Stomach (tissue), 4 donors: ENCODE data around the gene KLHL29.

Experiments
- CTCF ChIP-seq, 7 experiments: fragments of 450-650 bp in 4 of 7; fragments of 200-600 bp in 3 of 7; sonication (generic) in 3 of 7; IDR thresholded peaks; one replicate each; pipeline ENCODE4 v1.5.1; 2016 to 2019; ENCODE audit warnings: antibody characterized with exemption in 7 of 7, control low read depth in 2 of 7, mild to moderate bottlenecking in 1 of 7
- POLR2AphosphoS5 ChIP-seq, 3 donors: sonication (generic); formaldehyde crosslinking; IDR thresholded peaks; one replicate each; pipeline ENCODE4 v1.6.1; 2016; ENCODE audit warnings: antibody characterized with exemption in 3 of 3

GRCh38 chr2:23540804-23541360 is 155.9 kb downstream of the KLHL29 start:
- TF ChIP-seq POLR2AphosphoS5 (IDR thresholded peaks at IDR 0.05) (no peak), CTCF (IDR thresholded peaks at IDR 0.05) (no peak)
